IMR-90 (cell line): Measurements from ENCODE around the gene TMEM135. TPM values are rescaled to one million over a fixed set of nuclear protein-coding genes. Genes with fewer than 3 reads are reported as not detected.

Source experiments
- ATAC-seq: fragments of 200-7000 bp; cut with Tn5 transposase; 2 replicates; pipeline ENCODE4 v1.9.1; 2020; ENCODE audit warnings: low read depth, mild to moderate bottlenecking, moderate library complexity
- BruUV-seq: library from RNA; stranded (reverse); fragments of 400-500 nt; replicated peaks from 2 replicates; lab custom pipeline; 2021; lab: Mats Ljungman, UMichigan
- CTCF ChIA-PET: fragments of 300-600 bp; formaldehyde crosslinking; extraction: SDS; loops from one replicate; lab custom pipeline; 2021; ENCODE audit warnings: antibody characterized with exemption; lab: Yijun Ruan, JAX
- POLR2A ChIA-PET: fragments of 300-600 bp; sonication (Branson Sonifier 250); formaldehyde crosslinking; loops from one replicate; lab custom pipeline; 2022; ENCODE audit warnings: antibody characterized with exemption; ENCODE audit not compliant: unreplicated experiment; lab: Charles Lee
- DNase-seq: peaks from one replicate; pipeline ENCODE4 v3.0.0; 2013
- H2AFZ ChIP-seq: replicated peaks from 2 replicates; pipeline ENCODE3; 2013; ENCODE audit warnings: low read length, mild to moderate bottlenecking; ENCODE audit not compliant: poor library complexity
- H2AK5ac ChIP-seq: 2 replicates; pipeline ENCODE4 v1.6.1; 2013; ENCODE audit warnings: low read depth, low read length, inconsistent platforms
- H2AK9ac ChIP-seq: replicated peaks from 2 replicates; pipeline ENCODE3; 2013; ENCODE audit warnings: mild to moderate bottlenecking, low read depth, low read length, moderate library complexity; ENCODE audit not compliant: poor library complexity
- H2BK120ac ChIP-seq: 2 replicates; pipeline ENCODE4 v1.6.1; 2013; ENCODE audit warnings: low read depth, low read length, inconsistent platforms
- H2BK15ac ChIP-seq: 3 replicates; pipeline ENCODE4 v1.6.1; 2013; ENCODE audit warnings: low read depth, low read length, inconsistent platforms
- H2BK20ac ChIP-seq: 2 replicates; pipeline ENCODE4 v1.6.1; 2013; ENCODE audit warnings: low read depth, mild to moderate bottlenecking, inconsistent platforms, low read length, moderate library complexity
- H2BK5ac ChIP-seq: 2 replicates; pipeline ENCODE4 v1.6.1; 2013; ENCODE audit warnings: mild to moderate bottlenecking, low read depth, low read length, inconsistent platforms; ENCODE audit not compliant: poor library complexity, severe bottlenecking
- H3K14ac ChIP-seq: replicated peaks from 2 replicates; pipeline ENCODE4 v1.6.1; 2013; ENCODE audit warnings: low read depth, low read length, inconsistent platforms
- H3K18ac ChIP-seq: 2 replicates; pipeline ENCODE4 v1.6.1; 2013; ENCODE audit warnings: low read depth, low read length, control low read depth
- H3K23ac ChIP-seq: 2 replicates; pipeline ENCODE4 v1.6.1; 2013; ENCODE audit warnings: low read depth, low read length, inconsistent platforms
- H3K27ac ChIP-seq: 2 replicates; pipeline ENCODE4 v1.5.1; 2013; ENCODE audit warnings: mild to moderate bottlenecking, control low read depth, low read length; ENCODE audit not compliant: insufficient read depth
- H3K27me3 ChIP-seq: 2 replicates; pipeline ENCODE4 v1.6.1; 2013; ENCODE audit warnings: low read length; ENCODE audit not compliant: control insufficient read depth, insufficient read depth
- H3K36me3 ChIP-seq: 2 replicates; pipeline ENCODE4 v1.6.1; 2013; ENCODE audit warnings: low read length, mixed read lengths; ENCODE audit not compliant: control insufficient read depth, insufficient read depth
- H3K4ac ChIP-seq: 2 replicates; pipeline ENCODE4 v1.6.1; 2013; ENCODE audit warnings: low read depth, low read length, inconsistent platforms
- H3K4me1 ChIP-seq: 2 replicates; pipeline ENCODE4 v1.6.1; 2013; ENCODE audit warnings: low read length, mixed read lengths; ENCODE audit not compliant: control insufficient read depth, insufficient read depth
- H3K4me2 ChIP-seq: 2 replicates; pipeline ENCODE4 v1.6.1; 2013; ENCODE audit warnings: low read depth, mild to moderate bottlenecking, control low read depth, low read length, moderate library complexity
- H3K4me3 ChIP-seq: 2 replicates; pipeline ENCODE4 v1.5.1; 2013; ENCODE audit warnings: low read depth, mild to moderate bottlenecking, control low read depth, low read length, moderate library complexity; ENCODE audit not compliant: insufficient read depth
- H3K56ac ChIP-seq: 2 replicates; pipeline ENCODE4 v1.6.1; 2013; ENCODE audit warnings: low read length, inconsistent platforms; ENCODE audit not compliant: insufficient read depth; ENCODE audit errors: extremely low read depth
- H3K79me1 ChIP-seq, 2 experiments: 2 replicates each; pipeline ENCODE4 v1.6.1; 2013; ENCODE audit warnings: low read length in 2 of 2, inconsistent platforms in 1 of 2, low read depth in 1 of 2
- H3K9ac ChIP-seq: 2 replicates; pipeline ENCODE4 v1.6.1; 2013; ENCODE audit warnings: low read depth, low read length, control low read depth
- H3K9me1 ChIP-seq: 2 replicates; pipeline ENCODE4 v1.6.1; 2013; ENCODE audit warnings: low read length, inconsistent platforms; ENCODE audit not compliant: insufficient read depth
- H3K9me3 ChIP-seq: 2 replicates; pipeline ENCODE4 v1.6.1; 2013; ENCODE audit warnings: low read length; ENCODE audit not compliant: control insufficient read depth, insufficient read depth
- H4K20me1 ChIP-seq: 2 replicates; pipeline ENCODE4 v1.6.1; 2013; ENCODE audit warnings: low read length, inconsistent platforms; ENCODE audit not compliant: insufficient read depth
- H4K5ac ChIP-seq: 2 replicates; pipeline ENCODE4 v1.6.1; 2013; ENCODE audit warnings: mild to moderate bottlenecking, low read depth, low read length, control low read depth
- H4K8ac ChIP-seq, 2 experiments: 2 replicates each; pipeline ENCODE4 v1.6.1; 2013; ENCODE audit warnings: low read depth in 2 of 2, low read length in 2 of 2, control low read depth in 1 of 2, inconsistent platforms in 1 of 2
- H4K91ac ChIP-seq: 2 replicates; pipeline ENCODE4 v1.6.1; 2013; ENCODE audit warnings: low read depth, low read length, inconsistent platforms; ENCODE audit not compliant: insufficient read depth
- CTCF ChIP-seq: conservative IDR thresholded peaks from 2 replicates; pipeline ENCODE4 v1.5.1; 2012; ENCODE audit warnings: mild to moderate bottlenecking, low read depth, low read length, improper control_type of control experiment
- MAZ ChIP-seq: IDR thresholded peaks from 2 replicates; pipeline ENCODE4 v1.6.1; 2012; ENCODE audit warnings: low read depth, mild to moderate bottlenecking, low read length, improper control_type of control experiment, moderate library complexity, borderline replicate concordance
- NFE2L2 ChIP-seq: fragments of 150-350 bp; IDR thresholded peaks from 2 replicates; pipeline ENCODE4 v1.6.1; 2016; ENCODE audit warnings: low read depth, mild to moderate bottlenecking, low read length
- RAD21 ChIP-seq: IDR thresholded peaks from 2 replicates; pipeline ENCODE4 v1.6.1; 2012; ENCODE audit warnings: low read length, improper control_type of control experiment
- WGBS, 2 experiments: methylation state at CpG; one replicate each; pipeline versions ENCODE4 v1.1.5 to v1.1.7; 2013; ENCODE audit warnings: missing lambda C conversion rate in 2 of 2; ENCODE audit not compliant: insufficient read length in 1 of 2; ENCODE audit errors: extremely low coverage in 2 of 2; 5-methylcytosine and 5-hydroxymethylcytosine counted together
- dilution Hi-C: fragments of 300-500 bp; cut with HindIII; formaldehyde crosslinking; loops from one replicate; pipeline ENCODE4 v1.14.3; 2018; ENCODE audit warnings: low sequenced_read_pairs; ENCODE audit not compliant: unreplicated experiment
- in situ Hi-C: fragments of 300-500 bp; cut with MboI; formaldehyde crosslinking; loops from 3 replicates; pipeline ENCODE4 v1.14.3; 2019; ENCODE audit warnings: low sequenced_read_pairs, inconsistent platforms, mixed read lengths
- intact Hi-C: fragments of 100-400 bp; cut with micrococcal nuclease; formaldehyde crosslinking; loops from 2 replicates; pipeline ENCODE4 v1.10.0; 2022
- polyA plus RNA-seq, 3 experiments: library from polyadenylated mRNA; depleted of rRNA; stranded (reverse); fragments of >200 nt; gene quantifications; 2 replicates each; pipeline ENCODE4 v1.2.3, GENCODE V29; 2012; ENCODE audit warnings: low replicate concordance in 1 of 3
- total RNA-seq: library from RNA; depleted of rRNA; stranded (reverse); fragments of >200 nt; gene quantifications from 2 replicates; pipeline ENCODE4 v1.2.3, GENCODE V29; 2012

Gene TMEM135
- total and polyA plus RNA-seq, 2 of the 4 experiments (the other 2 are of a cell fraction) = 3.9 to 5.9 TPM

GRCh38 chr11:87097582-87097981 lies 59.8 kb downstream of the TMEM135 start:
- in situ Hi-C loops = no loop called here

More at GRCh38 chr11:87097582-87097981, 59.8 kb downstream of the TMEM135 start:
- TF ChIP-seq NFE2L2 = no peak
- no peak for TF ChIP-seq MAZ
- TF ChIP-seq RAD21 = peak; percentile 40
- TF ChIP-seq CTCF = peak; percentile 38
- Histone ChIP-seq H2BK20ac (no peak overlapping the region), H3K4me1 (no peaks in the 10 kb centered on the region), H3K27ac (no peak overlapping the region), H3K4me2 (peak overlapping the region; percentile 69; the same call in 1 of the 2 replicates), H4K5ac (no peak overlapping the region), H2BK120ac (no peak overlapping the region), H3K79me1 (no peaks in the 10 kb centered on the region), H3K56ac (no peak overlapping the region; the same call in 1 of the 2 replicates), H2AFZ (no peak overlapping the region), H3K18ac (no peak overlapping the region), H4K8ac (no peak overlapping the region), H3K14ac (no peak overlapping the region), H3K9me3 (no peaks in the 10 kb centered on the region), H3K9ac (no peak overlapping the region), H2AK5ac (no peak overlapping the region), H3K9me1 (no peaks in the 10 kb centered on the region), H3K4ac (no peak overlapping the region), H2BK15ac (no peak overlapping the region), H4K91ac (no peak overlapping the region), H2BK5ac (no peak overlapping the region), H3K4me3 (peak overlapping the region; percentile 7; the same call in 1 of the 2 replicates), H3K36me3 (peaks cover 2% of the 10 kb centered on the region), H3K27me3 (no peaks in the 10 kb centered on the region), H2AK9ac (no peak overlapping the region), H4K20me1 (no peaks in the 10 kb centered on the region; the same call in 1 of the 2 replicates), H3K23ac (no peak overlapping the region)
- peak; percentile 27 for DNase-seq
- CTCF ChIA-PET = interaction anchor here (0.6 to 1.6 kb wide), 13 partner anchors 10 to 573 kb away, joined by 3 to 7 read pairs (median 3); no protein-coding TSS in a partner anchor
- dilution Hi-C loops (no loop called here), intact Hi-C loops (loop anchor here (5.0 kb wide), 1 partner anchor 195 kb away; no protein-coding TSS in a partner anchor)
- POLR2A ChIA-PET = no interaction called here
- WGBS, 2 experiments = 28% methylated on average over 2 of the region's 3 CpGs; no CpG with 5 or more reads in 1 of the 2 experiments
- no TSS peak for BruUV-seq
- ATAC-seq = peak; percentile 80
